ENCODE data around the gene SSNA1. TPM values are rescaled to one million over a fixed set of nuclear protein-coding genes. Genes with fewer than 3 reads are reported as not detected.

SSNA1 gene
- total and polyA plus RNA-seq, 5 experiments from 2014 or later, result 39.2 to 123 (median 97.8) TPM

DNA sequence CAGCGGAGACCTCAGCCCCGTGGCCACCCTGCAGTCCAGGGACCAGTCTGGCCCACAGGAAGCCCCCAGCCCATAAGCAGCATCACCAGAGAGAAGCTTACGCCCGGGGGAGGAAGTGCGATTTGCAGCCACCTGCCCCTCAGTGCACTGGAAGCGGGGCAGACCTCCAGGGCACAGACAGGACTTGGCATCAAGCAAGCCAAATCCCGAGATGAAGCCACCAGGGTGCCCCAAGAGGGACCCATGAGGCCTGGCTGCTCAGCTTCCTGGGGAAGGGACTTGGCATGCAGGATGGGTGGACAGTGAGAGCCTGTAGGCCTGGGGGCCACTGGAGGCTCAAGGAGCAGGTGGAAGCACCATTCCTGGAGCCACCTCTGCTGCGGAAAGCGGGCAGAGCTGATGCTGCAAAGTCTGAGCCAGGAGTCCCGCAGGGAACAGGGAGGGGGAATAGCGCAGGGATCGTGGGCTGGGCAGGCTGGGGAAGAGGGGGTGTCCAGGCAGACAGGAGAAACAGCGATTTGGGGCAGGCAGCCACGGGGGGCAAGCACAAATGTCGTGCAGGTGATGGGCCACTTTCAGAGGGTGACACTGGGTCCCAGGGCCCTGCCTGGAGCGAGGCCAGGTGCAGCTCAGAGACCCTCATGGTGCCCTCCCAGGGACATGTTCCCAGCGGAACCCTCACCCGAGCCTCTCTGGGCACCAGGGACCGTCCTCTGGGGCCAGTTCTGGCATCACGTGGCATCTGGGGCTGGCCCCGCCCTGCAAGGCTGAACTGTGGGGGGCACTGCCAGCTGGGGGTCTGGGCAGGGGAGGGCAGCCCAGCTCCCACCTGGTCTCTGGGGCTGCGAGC lies 21.9 kb upstream of the SSNA1 start:
- POLR2A ChIA-PET, result interaction anchor here (0.9 kb wide), 1 partner anchor 22 kb away, joined by 4 read pairs; the partner anchor contains the start of genes ANAPC2 and SSNA1
- H3K27me3 Mint-ChIP-seq, result peaks cover 5 to 61% (median 12%) of the 10 kb centered on the region in 5 donors
- no peak for ATAC-seq
- no peak overlapping the region for H3K27ac Mint-ChIP-seq
- DNase-seq, result no peak
- peaks cover 3 to 9% (median 6%) of the 10 kb centered on the region in 4 donors for H3K4me1 Mint-ChIP-seq
- peaks cover 0 to 2% (median 0%) of the 10 kb centered on the region in 3 donors for H3K36me3 Mint-ChIP-seq
- peak overlapping the region in 6 of 10 donors; percentile 24 to 56 (median 43) for H3K4me3 Mint-ChIP-seq
- H3K9me3 Mint-ChIP-seq, result peaks cover 0 to 4% (median 0%) of the 10 kb centered on the region in 9 donors

DNA sequence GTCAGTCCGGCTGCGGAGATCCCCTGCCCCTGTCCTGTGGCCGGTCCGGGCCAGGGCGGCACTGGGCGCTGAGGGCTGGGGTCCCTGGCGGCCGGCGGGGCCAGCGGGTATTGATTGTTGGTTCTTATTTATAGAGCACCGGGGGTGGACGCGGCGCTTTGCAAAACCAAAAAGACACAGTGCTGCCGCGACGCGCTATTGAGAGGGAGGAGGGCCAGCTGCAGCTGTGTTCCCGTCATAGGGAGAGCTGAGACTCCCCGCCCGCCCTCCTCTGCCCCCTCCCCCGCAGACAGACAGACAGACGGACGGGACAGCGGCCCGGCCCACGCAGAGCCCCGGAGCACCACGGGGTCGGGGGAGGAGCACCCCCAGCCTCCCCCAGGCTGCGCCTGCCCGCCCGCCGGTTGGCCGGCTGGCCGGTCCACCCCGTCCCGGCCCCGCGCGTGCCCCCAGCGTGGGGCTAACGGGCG lies 21.2 kb upstream of the SSNA1 start:
- Mint-ChIP-seq H3K4me1 (peaks cover 3 to 8% (median 6%) of the 10 kb centered on the region in 4 donors), H3K4me3 (no peak overlapping the region), H3K9me3 (peaks cover 0 to 4% (median 0%) of the 10 kb centered on the region in 9 donors), H3K36me3 (peaks cover 0 to 2% (median 0%) of the 10 kb centered on the region in 3 donors), H3K27me3 (peaks cover 5 to 59% (median 12%) of the 10 kb centered on the region in 5 donors), H3K27ac (no peak overlapping the region)
- POLR2A ChIA-PET, result no interaction called here
- DNase-seq (no peak), ATAC-seq (no peak)

DNA sequence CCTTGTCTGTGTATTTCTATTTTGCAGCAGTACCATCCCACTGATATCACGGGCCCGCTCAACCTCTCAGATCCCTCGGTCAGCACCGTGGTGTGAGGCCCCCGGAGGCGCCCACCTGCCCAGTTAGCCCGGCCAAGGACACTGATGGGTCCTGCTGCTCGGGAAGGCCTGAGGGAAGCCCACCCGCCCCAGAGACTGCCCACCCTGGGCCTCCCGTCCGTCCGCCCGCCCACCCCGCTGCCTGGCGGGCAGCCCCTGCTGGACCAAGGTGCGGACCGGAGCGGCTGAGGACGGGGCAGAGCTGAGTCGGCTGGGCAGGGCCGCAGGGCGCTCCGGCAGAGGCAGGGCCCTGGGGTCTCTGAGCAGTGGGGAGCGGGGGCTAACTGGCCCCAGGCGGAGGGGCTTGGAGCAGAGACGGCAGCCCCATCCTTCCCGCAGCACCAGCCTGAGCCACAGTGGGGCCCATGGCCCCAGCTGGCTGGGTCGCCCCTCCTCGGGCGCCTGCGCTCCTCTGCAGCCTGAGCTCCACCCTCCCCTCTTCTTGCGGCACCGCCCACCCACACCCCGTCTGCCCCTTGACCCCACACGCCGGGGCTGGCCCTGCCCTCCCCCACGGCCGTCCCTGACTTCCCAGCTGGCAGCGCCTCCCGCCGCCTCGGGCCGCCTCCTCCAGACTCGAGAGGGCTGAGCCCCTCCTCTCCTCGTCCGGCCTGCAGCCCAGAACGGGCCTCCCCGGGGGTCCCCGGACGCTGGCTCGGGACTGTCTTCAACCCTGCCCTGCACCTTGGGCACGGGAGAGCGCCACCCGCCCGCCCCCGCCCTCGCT lies 20.5 kb upstream of the SSNA1 start:
- Mint-ChIP-seq H3K36me3 (peaks cover 0 to 2% (median 0%) of the 10 kb centered on the region in 3 donors), H3K4me3 (peak overlapping the region in 4 of 10 donors; percentile 45 to 60 (median 56)), H3K27me3 (peaks cover 5 to 55% (median 12%) of the 10 kb centered on the region in 5 donors), H3K9me3 (peaks cover 0 to 4% (median 0%) of the 10 kb centered on the region in 9 donors), H3K27ac (no peak overlapping the region), H3K4me1 (peaks cover 3 to 8% (median 5%) of the 10 kb centered on the region in 4 donors)
- DNase-seq (no peak), ATAC-seq (peak; percentile 21 to 35)
- POLR2A ChIA-PET, result interaction anchor here (0.9 to 1.3 kb wide), 2 partner anchors 20 to 81 kb away, joined by 3 read pairs; partner anchors contain the start of gene MAN1B1

- peaks cover 4 to 49% (median 12%) of the 10 kb centered on the region in 5 donors for H3K27me3 Mint-ChIP-seq
- ATAC-seq (peak; percentile 51 to 53), DNase-seq (no peak)
- peaks cover 0 to 4% (median 0%) of the 10 kb centered on the region in 9 donors for H3K9me3 Mint-ChIP-seq
- POLR2A ChIA-PET, result interaction anchor here (0.9 to 1.3 kb wide), 2 partner anchors 19 to 82 kb away, joined by 3 read pairs; partner anchors contain the start of gene MAN1B1
- H3K36me3 Mint-ChIP-seq, result peaks cover 0 to 2% (median 0%) of the 10 kb centered on the region in 3 donors
- H3K4me3 Mint-ChIP-seq, result peak overlapping the region in 7 of 10 donors; percentile 6 to 81 (median 60)
- no peak overlapping the region for H3K27ac Mint-ChIP-seq
- H3K4me1 Mint-ChIP-seq, result peaks cover under 1 to 12% (median 5%) of the 10 kb centered on the region in 4 donors
Observed at GRCh38 chr9:137168573-137168903, 19.9 kb upstream of the SSNA1 start.

- H3K9me3 Mint-ChIP-seq, result peaks cover 0 to 4% (median 0%) of the 10 kb centered on the region in 9 donors
- no peak overlapping the region for H3K27ac Mint-ChIP-seq
- POLR2A ChIA-PET, result interaction anchor here (1.3 kb wide), 2 partner anchors 19 to 82 kb away, joined by 3 to 6 read pairs; partner anchors contain the start of genes ANAPC2, MAN1B1 and SSNA1
Observed at GRCh38 chr9:137168904-137169856, 19.3 kb upstream of the SSNA1 start.

DNA sequence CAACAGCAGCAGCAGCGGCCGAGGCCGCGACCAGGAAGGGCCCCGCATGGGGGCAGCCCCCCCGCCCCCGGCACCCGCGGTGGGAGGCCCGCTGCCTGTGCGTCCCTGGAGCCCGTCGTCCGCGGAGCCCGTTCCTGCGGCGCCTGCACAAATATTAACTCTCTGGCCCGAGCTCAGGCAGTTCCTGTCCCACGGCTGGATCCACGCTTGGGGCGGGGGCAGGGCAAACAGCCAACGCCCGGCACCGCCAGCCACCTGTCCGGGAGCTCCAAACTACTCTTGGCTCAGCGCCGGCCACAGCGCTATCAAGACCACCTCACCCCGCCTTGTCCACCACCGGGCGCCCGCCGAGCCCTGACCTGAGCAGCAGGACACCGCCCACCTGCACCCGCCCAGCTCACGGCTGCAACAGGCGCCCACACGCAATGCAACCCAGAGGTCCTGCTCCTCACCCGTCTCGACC lies 18.5 kb upstream of the SSNA1 start, which contains the start of gene LRRC26:
Gene LRRC26 (minus strand): TSS at position 156 of the 463 bp plus-strand sequence. CDS start 108 bp downstream, at position 48.
- Mint-ChIP-seq H3K4me3 (peak within 1 kb of the TSS in 6 of 10 donors; percentile 33 to 81 (median 58)), H3K9me3 (peaks cover 0 to 4% (median 0%) of the 10 kb centered on the region in 9 donors), H3K36me3 (no peaks in the 10 kb centered on the region), H3K4me1 (peaks cover 0 to 16% (median 5%) of the 10 kb centered on the region in 4 donors), H3K27me3 (peaks cover 4 to 41% (median 8%) of the 10 kb centered on the region in 5 donors), H3K27ac (no peak within 1 kb of the TSS)
- no peak for DNase-seq
- no peak for ATAC-seq
- POLR2A ChIA-PET, result interaction anchor here (1.3 kb wide), 1 partner anchor 19 kb away, joined by 6 read pairs; the partner anchor contains the start of genes ANAPC2 and SSNA1

More at GRCh38 chr9:137168904-137169856, 19.3 kb upstream of the SSNA1 start:
- H3K4me3 Mint-ChIP-seq, result peak overlapping the region in 7 of 10 donors; percentile 28 to 81 (median 55)
- DNase-seq (no peak), ATAC-seq (peak; percentile 51 to 65)
- peaks cover 0 to under 1% (median 0%) of the 10 kb centered on the region in 3 donors for H3K36me3 Mint-ChIP-seq
- H3K4me1 Mint-ChIP-seq, result peaks cover 0 to 15% (median 5%) of the 10 kb centered on the region in 4 donors
- peaks cover 4 to 46% (median 12%) of the 10 kb centered on the region in 5 donors for H3K27me3 Mint-ChIP-seq

DNA sequence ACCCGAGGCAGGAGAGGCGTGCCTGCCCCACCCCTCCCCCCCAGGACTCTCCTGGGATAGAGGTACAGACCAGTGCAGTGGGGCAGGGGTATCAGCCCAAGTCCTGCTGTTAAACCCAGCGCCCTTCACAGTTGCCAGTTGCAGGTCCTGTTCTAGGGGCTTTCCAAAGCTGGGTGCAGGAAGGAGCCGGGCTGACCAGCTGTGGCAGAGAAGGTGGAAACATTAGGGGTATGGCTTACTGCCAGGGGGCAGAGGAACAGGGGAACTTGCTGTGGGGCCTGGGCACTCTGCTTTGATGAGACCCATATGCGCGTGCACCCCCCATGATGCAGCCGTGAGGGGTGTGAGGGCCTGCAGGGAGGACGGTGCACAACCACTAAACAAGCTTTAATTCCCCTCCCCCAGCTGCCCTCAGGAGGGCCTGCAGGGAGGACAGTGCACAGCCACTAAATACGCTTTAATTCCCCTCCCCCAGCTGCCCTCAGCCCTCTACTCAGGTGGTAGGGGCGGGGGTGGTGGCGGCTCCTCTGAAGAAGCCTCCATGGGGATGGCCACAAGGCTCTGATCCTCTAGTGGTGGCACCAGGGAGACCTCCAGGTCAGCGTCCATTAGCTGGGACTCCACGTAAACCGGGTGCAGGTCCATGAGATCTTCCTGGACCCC lies 17.9 kb upstream of the SSNA1 start:
- H3K36me3 Mint-ChIP-seq, result no peaks in the 10 kb centered on the region
- ATAC-seq (no peak), DNase-seq (no peak)
- POLR2A ChIA-PET, result interaction anchor here (0.7 to 1.3 kb wide), 3 partner anchors 8 to 51 kb away, joined by 3 to 6 read pairs (median 3); partner anchors contain the start of genes ANAPC2 and SSNA1
- H3K27me3 Mint-ChIP-seq, result peaks cover 3 to 34% (median 8%) of the 10 kb centered on the region in 5 donors
- H3K9me3 Mint-ChIP-seq, result peaks cover 0 to 3% (median 0%) of the 10 kb centered on the region in 9 donors
- H3K27ac Mint-ChIP-seq, result no peak overlapping the region
- peak overlapping the region in 1 of 10 donors; percentile 38 for H3K4me3 Mint-ChIP-seq
- peaks cover 0 to 16% (median 5%) of the 10 kb centered on the region in 4 donors for H3K4me1 Mint-ChIP-seq

DNA sequence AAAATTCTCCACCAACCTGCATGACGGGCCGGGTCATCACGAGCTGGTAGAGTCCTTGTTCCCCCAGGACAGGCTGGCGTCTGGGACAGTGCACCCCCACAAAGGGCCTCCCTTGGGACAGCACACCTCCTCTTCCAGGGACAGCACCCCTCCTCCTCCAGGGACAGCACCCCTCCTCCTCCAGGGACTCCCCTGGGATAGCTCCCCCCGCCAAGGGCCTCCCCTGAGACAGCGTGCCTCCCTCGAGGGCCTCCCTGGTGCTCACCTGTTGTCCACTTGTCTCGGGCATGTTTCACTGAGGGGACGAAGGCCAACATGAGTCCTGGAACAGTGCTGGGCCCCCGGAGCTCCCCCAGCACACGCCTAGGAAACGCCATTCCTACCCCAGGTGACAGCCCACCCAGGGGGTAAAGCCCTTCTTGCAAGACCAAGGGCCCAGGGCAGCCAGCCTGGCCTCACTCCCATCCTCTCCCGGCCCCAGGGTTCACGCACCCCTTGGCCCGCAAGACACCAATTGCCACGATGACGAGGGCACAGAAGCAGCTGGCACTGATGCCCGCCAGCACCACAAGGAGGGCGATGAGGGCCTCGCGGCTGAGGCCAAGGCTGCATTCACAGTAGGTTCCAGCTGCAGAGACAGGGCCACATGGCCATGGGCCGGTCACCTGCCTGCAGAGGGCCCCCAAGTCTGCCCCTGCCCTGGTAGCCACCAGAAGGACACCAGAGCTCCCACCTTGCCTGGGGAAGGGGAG lies 17.2 kb upstream of the SSNA1 start:
- DNase-seq (no peak), ATAC-seq (no peak)
- Mint-ChIP-seq H3K9me3 (peaks cover 0 to 3% (median 0%) of the 10 kb centered on the region in 9 donors), H3K36me3 (no peaks in the 10 kb centered on the region), H3K27me3 (peaks cover 3 to 29% (median 8%) of the 10 kb centered on the region in 5 donors), H3K4me3 (no peak overlapping the region), H3K27ac (no peak overlapping the region), H3K4me1 (peaks cover 0 to 18% (median 5%) of the 10 kb centered on the region in 4 donors)
- POLR2A ChIA-PET, result interaction anchor here (0.7 to 1.6 kb wide), 4 partner anchors 9 to 50 kb away, joined by 3 to 6 read pairs (median 3); partner anchors contain the start of genes ANAPC2 and SSNA1

DNA sequence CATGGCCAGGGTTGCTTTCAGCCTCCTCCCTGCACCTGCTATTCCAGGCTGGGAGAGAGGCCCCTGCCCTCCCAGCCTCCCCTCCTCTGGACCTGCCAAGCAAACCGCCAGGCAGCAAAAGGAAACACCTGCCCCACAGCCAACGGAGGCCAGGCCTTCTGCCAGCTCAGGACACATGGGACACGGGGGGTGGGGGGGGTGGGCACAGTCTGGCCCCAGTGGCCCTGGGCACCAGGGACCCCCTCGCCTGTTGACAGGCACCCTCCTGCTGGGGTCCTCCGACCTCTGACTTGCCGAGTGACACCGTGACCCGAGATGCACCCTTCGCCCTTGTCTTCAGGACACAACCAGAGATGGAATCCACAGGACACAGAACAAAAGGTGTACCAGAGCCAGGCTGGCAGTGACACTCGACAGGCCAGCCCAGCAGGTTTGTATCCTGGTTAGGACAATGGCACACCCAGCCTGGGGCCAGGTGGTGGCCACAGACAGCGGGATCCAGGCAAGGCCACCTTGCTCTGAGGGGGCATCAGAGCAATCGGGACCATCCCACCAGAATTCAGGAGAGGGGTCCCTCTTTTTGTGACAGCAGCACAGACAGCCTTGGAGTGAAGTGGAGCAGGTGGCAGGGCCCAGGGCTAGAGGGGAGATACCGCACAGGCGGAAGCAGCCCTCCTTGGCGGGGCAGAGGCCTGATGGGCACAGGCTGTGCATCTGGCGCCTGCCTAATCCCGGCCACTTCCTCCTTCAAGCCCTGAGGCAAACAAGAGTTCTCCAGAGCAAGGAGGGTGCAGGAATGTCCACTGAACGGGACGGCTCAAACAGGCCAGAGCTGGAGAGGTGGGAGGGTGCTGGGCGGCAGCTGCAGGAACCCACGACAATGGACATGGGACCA lies 15.3 kb upstream of the SSNA1 start:
- H3K4me1 Mint-ChIP-seq, result peaks cover 0 to 16% (median 4%) of the 10 kb centered on the region in 4 donors
- no peak for ATAC-seq
- no peak for DNase-seq
- H3K9me3 Mint-ChIP-seq, result no peaks in the 10 kb centered on the region
- H3K36me3 Mint-ChIP-seq, result peaks cover 0 to 5% (median 0%) of the 10 kb centered on the region in 3 donors
- H3K4me3 Mint-ChIP-seq, result peak overlapping the region in 1 of 10 donors; percentile 45
- POLR2A ChIA-PET, result interaction anchor here (1.6 to 2.4 kb wide), 3 partner anchors 15 to 43 kb away, joined by 5 to 11 read pairs (median 6); partner anchors contain the start of genes ANAPC2 and SSNA1
- H3K27ac Mint-ChIP-seq, result no peak overlapping the region
- H3K27me3 Mint-ChIP-seq, result peaks cover 0 to 18% (median 3%) of the 10 kb centered on the region in 5 donors
